CD4-positive, alpha-beta T cell (primary cell): ENCODE results near the gene GATAD2B. TPM values are rescaled to one million over a fixed set of nuclear protein-coding genes. Genes with fewer than 3 reads are reported as not detected.

ENCODE experiments used
- ATAC-seq: fragments of 200-7000 bp; cut with Tn5 transposase; one replicate; pipeline ENCODE4 v1.10.0; 2022; ENCODE audit warnings: mild to moderate bottlenecking; ENCODE audit not compliant: poor library complexity
- CTCF ChIA-PET: fragments of 350-600 bp; sonication (Branson Sonifier 250); formaldehyde crosslinking; loops from one replicate; lab custom pipeline; 2021; ENCODE audit warnings: antibody characterized with exemption, inconsistent platforms; lab: Charles Lee
- POLR2A ChIA-PET: fragments of 350-600 bp; sonication (Branson Sonifier 250); formaldehyde crosslinking; loops from one replicate; lab custom pipeline; 2021; ENCODE audit warnings: antibody characterized with exemption, inconsistent platforms; lab: Charles Lee
- DNase-seq, 14 experiments: peaks; one replicate each; pipeline ENCODE4 v3.0.0-alpha.2; 2013 to 2020; ENCODE audit warnings: mixed read lengths in 2 of 14
- H3K27ac ChIP-seq, 2 donors: one replicate each; pipeline versions ENCODE4 v1.5.1 to v1.7.0; 2013; ENCODE audit warnings: low read length in 2 of 2, low read depth in 1 of 2, mild to moderate bottlenecking in 1 of 2
- H3K27me3 ChIP-seq, 2 experiments: 1 replicate in 1 of 2; 2 replicates in 1 of 2; pipeline versions ENCODE4 v1.6.1 to v1.7.0; 2013; ENCODE audit warnings: low read length in 2 of 2, control low read depth in 1 of 2, mild to moderate bottlenecking in 1 of 2, moderate library complexity in 1 of 2; ENCODE audit not compliant: insufficient read depth in 2 of 2, control insufficient read depth in 1 of 2
- H3K36me3 ChIP-seq: one replicate; pipeline ENCODE4 v1.6.1; 2013; ENCODE audit warnings: low read length, control low read depth; ENCODE audit not compliant: insufficient read depth
- H3K4me1 ChIP-seq: one replicate; pipeline ENCODE4 v1.6.1; 2013; ENCODE audit warnings: low read length, control low read depth; ENCODE audit not compliant: insufficient read depth
- H3K4me3 ChIP-seq: one replicate; pipeline ENCODE4 v1.5.1; 2013; ENCODE audit warnings: mild to moderate bottlenecking, low read length, moderate library complexity
- H3K9me3 ChIP-seq, 2 experiments: 1 replicate in 1 of 2; 2 replicates in 1 of 2; pipeline versions ENCODE4 v1.6.1 to v1.7.0; 2013; ENCODE audit warnings: low read length in 2 of 2, mild to moderate bottlenecking in 2 of 2, control low read depth in 1 of 2, moderate library complexity in 1 of 2; ENCODE audit not compliant: control insufficient read depth in 1 of 2, insufficient read depth in 1 of 2
- H3K27ac Mint-ChIP-seq: one replicate; pipeline ENCODE4 v1.8.0; 2020; ENCODE audit warnings: mixed read lengths
- H3K27me3 Mint-ChIP-seq: one replicate; pipeline ENCODE4 v1.8.0; 2021; ENCODE audit warnings: mixed read lengths
- H3K36me3 Mint-ChIP-seq: one replicate; pipeline ENCODE4 v1.8.0; 2021; ENCODE audit warnings: low read depth, mixed read lengths
- H3K4me1 Mint-ChIP-seq: one replicate; pipeline ENCODE4 v1.8.0; 2021; ENCODE audit warnings: low read depth, mixed read lengths
- H3K4me3 Mint-ChIP-seq: one replicate; pipeline ENCODE4 v1.8.0; 2020; ENCODE audit warnings: mild to moderate bottlenecking, mixed read lengths
- H3K9me3 Mint-ChIP-seq: one replicate; pipeline ENCODE4 v1.8.0; 2020; ENCODE audit warnings: mixed read lengths
- CTCF ChIP-seq: fragments of 200-600 bp; IDR thresholded peaks from one replicate; pipeline ENCODE4 v1.8.0; 2022; ENCODE audit warnings: antibody characterized with exemption, mild to moderate bottlenecking
- intact Hi-C, 2 experiments: fragments of 100-400 bp; cut with DNase I in 1 of 2; cut with micrococcal nuclease in 1 of 2; formaldehyde crosslinking; loops; one replicate each; pipeline versions ENCODE4 v1.15.1 to v1.9.0; 2023 to 2025; cut with DNase I, micrococcal nuclease
- total RNA-seq, 174 experiments: library from RNA in 2 of 174; stranded (reverse) in 2 of 174; gene quantifications; one replicate each; pipeline ENCODE4 v1.2.3 and lab custom pipeline; 2021 to 2026

The GATAD2B gene
- total RNA-seq, 2 experiments from 2014 or later: 51.6 to 52.3 TPM

DNA sequence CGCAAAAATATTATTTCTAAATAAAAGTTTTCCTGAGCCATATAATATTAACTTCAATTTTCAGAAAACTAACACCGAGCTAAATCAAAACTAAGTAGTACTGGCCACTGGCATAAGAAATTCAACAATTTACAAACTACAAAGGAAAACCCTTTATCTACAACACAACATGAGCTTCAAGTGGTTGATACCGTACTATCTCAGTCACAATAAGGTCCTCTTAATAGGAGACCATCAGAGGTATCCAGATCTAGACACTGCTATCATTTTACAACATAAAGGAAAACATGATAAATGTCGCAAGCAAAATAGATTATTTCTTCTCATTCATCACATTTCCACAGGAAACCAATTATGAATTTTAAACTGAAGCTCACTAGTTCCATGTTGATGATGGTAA lies 39.5 kb downstream of the GATAD2B start:
- H3K36me3 ChIP-seq: peaks cover 13% of the 10 kb centered on the region
- Mint-ChIP-seq H3K4me1 (peaks cover 32% of the 10 kb centered on the region), H3K27ac (no peak overlapping the region), H3K4me3 (no peak overlapping the region), H3K9me3 (no peaks in the 10 kb centered on the region), H3K27me3 (no peaks in the 10 kb centered on the region), H3K36me3 (peaks cover 29% of the 10 kb centered on the region)
- no peaks in the 10 kb centered on the region for H3K27me3 ChIP-seq
- TF ChIP-seq CTCF: no peak
- H3K27ac ChIP-seq: no peak overlapping the region
- intact Hi-C loops: loop anchor here in 1 of 2 experiments (5.0 kb wide), 1 partner anchor 39 kb away; the partner anchor contains the start of gene GATAD2B
- CTCF ChIA-PET: no interaction called here
- POLR2A ChIA-PET: interaction anchor here (0.9 kb wide), 1 partner anchor 10 kb away, joined by 4 read pairs; no protein-coding TSS in a partner anchor
- DNase-seq (no peak), ATAC-seq (no peak)
- no peak overlapping the region for H3K4me3 ChIP-seq
- peaks cover 16% of the 10 kb centered on the region for H3K4me1 ChIP-seq
- H3K9me3 ChIP-seq: no peaks in the 10 kb centered on the region

- ChIA-PET CTCF (no interaction called here), POLR2A (interaction anchor here (0.5 to 1.2 kb wide), 2 partner anchors 40 to 51 kb away, joined by 3 to 6 read pairs; partner anchors contain the start of gene GATAD2B)
- H3K27me3 ChIP-seq: no peaks in the 10 kb centered on the region
- no peak overlapping the region for H3K4me3 Mint-ChIP-seq
- peaks cover 16% of the 10 kb centered on the region for H3K4me1 ChIP-seq
- ATAC-seq: no peak
- no peak overlapping the region for H3K27ac Mint-ChIP-seq
- no peaks in the 10 kb centered on the region for H3K9me3 ChIP-seq
- intact Hi-C loops: loop anchor here in 1 of 2 experiments (5.0 kb wide), 1 partner anchor 40 kb away; the partner anchor contains the start of gene GATAD2B
- no peak for TF ChIP-seq CTCF
- peaks cover 13% of the 10 kb centered on the region for H3K36me3 ChIP-seq
- peaks cover 24% of the 10 kb centered on the region for H3K36me3 Mint-ChIP-seq
- H3K9me3 Mint-ChIP-seq: no peaks in the 10 kb centered on the region
- no peak overlapping the region for H3K4me3 ChIP-seq
- H3K27me3 Mint-ChIP-seq: no peaks in the 10 kb centered on the region
- H3K4me1 Mint-ChIP-seq: peaks cover 28% of the 10 kb centered on the region
- H3K27ac ChIP-seq: no peak overlapping the region
- no peak for DNase-seq
Observed at GRCh38 chr1:153882296-153882912, 40.4 kb downstream of the GATAD2B start.

DNA sequence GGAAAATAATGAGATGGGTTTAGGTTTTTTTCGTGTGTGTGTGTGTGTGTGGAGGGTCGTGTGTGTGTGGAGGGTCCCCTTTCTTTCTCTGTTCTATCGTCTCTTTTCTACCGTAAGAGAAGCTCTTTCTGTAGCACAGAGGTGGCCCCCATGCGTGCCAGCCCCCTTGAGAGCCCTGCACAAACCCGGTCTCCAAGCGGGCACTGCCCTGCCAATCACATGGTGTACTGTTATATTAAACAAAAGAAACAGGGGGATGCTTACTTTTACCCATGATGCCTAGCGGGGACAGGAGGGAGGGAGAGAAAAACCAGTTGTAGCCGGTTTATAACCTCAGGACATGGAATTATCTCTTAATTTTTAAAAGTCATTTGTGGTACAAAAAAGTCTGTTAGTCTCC lies 41.0 kb downstream of the GATAD2B start:
- peaks cover 8% of the 10 kb centered on the region for H3K36me3 ChIP-seq
- H3K4me1 ChIP-seq: peaks cover 16% of the 10 kb centered on the region
- H3K27ac Mint-ChIP-seq: no peak overlapping the region
- ATAC-seq (no peak), DNase-seq (no peak)
- no peak for TF ChIP-seq CTCF
- H3K4me3 Mint-ChIP-seq: no peak overlapping the region
- ChIA-PET CTCF (no interaction called here), POLR2A (interaction anchor here (1.2 kb wide), 1 partner anchor 41 kb away, joined by 6 read pairs; the partner anchor contains the start of gene GATAD2B)
- no peak overlapping the region for H3K27ac ChIP-seq
- intact Hi-C loops: loop anchor here in 1 of 2 experiments (5.0 kb wide), 1 partner anchor 41 kb away; the partner anchor contains the start of gene GATAD2B
- H3K9me3 ChIP-seq: no peaks in the 10 kb centered on the region
- no peaks in the 10 kb centered on the region for H3K27me3 ChIP-seq
- H3K36me3 Mint-ChIP-seq: peaks cover 19% of the 10 kb centered on the region
- H3K4me3 ChIP-seq: no peak overlapping the region
- no peaks in the 10 kb centered on the region for H3K27me3 Mint-ChIP-seq
- peaks cover 27% of the 10 kb centered on the region for H3K4me1 Mint-ChIP-seq
- no peaks in the 10 kb centered on the region for H3K9me3 Mint-ChIP-seq
